Progenitor cell of endocrine pancreas (in vitro differentiated cells): ENCODE results near the gene HNRNPD. TPM values are rescaled to one million over a fixed set of nuclear protein-coding genes. Genes with fewer than 3 reads are reported as not detected.

ENCODE experiments used
- DNase-seq: peaks from one replicate; pipeline ENCODE4 v3.0.0; 2021; ENCODE audit warnings: low spot score; ENCODE audit not compliant: unreplicated experiment
- H3K27ac Mint-ChIP-seq: 2 replicates; pipeline ENCODE4 v1.8.0; 2021; ENCODE audit warnings: mild to moderate bottlenecking, moderate library complexity, mixed read lengths
- H3K27me3 Mint-ChIP-seq: 2 replicates; pipeline ENCODE4 v1.8.0; 2021; ENCODE audit warnings: mixed read lengths
- H3K36me3 Mint-ChIP-seq: 2 replicates; pipeline ENCODE4 v1.8.0; 2022; ENCODE audit warnings: mixed read lengths; ENCODE audit not compliant: insufficient read depth
- H3K4me1 Mint-ChIP-seq: 2 replicates; pipeline ENCODE4 v1.8.0; 2021; ENCODE audit warnings: low read depth, mixed read lengths
- H3K4me3 Mint-ChIP-seq: 2 replicates; pipeline ENCODE4 v1.8.0; 2021; ENCODE audit warnings: low read depth, mild to moderate bottlenecking, moderate library complexity, mixed read lengths
- H3K9me3 Mint-ChIP-seq: 2 replicates; pipeline ENCODE4 v1.8.0; 2021; ENCODE audit warnings: low read depth, mixed read lengths
- total RNA-seq: library from RNA; stranded (reverse); gene quantifications from 2 replicates; pipeline ENCODE4 v1.2.1, GENCODE V29; 2021
- TF ChIP-seq, protein P1 (sequence below): fragments of 200-600 bp; sonication (generic); IDR thresholded peaks from one replicate; pipeline ENCODE4 v1.5.0; 2021; ENCODE audit warnings: antibody characterized with exemption, mild to moderate bottlenecking; ENCODE audit not compliant: unreplicated experiment

Gene HNRNPD
- total RNA-seq, 1 donor from 2014 or later = 400 TPM

DNA sequence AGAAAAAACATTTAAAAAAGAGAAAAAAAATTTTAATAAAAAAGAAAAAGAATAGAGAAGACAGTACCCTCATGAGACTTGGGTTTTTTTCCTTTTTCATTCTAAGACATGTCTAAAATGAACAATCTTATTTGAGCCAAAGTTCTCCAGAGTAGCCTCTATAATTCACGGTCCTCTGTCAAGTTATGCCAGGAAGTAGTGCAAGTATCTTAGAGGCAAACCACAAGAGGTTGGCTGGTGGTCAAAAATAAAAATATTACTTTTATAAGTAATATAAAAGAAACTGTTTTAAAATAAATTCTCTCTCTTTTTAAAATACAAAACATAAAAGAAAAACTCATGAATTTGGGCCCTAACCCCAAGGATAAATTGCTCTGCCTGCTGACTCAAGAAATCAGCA, 29.9 kb upstream of the HNRNPD start:
- Mint-ChIP-seq H3K4me3 (no peak overlapping the region), H3K36me3 (no peaks in the 10 kb centered on the region), H3K27ac (no peak overlapping the region), H3K27me3 (no peaks in the 10 kb centered on the region), H3K4me1 (no peaks in the 10 kb centered on the region), H3K9me3 (no peaks in the 10 kb centered on the region)
- DNase-seq = no peak
- TF ChIP-seq, protein P1, sequence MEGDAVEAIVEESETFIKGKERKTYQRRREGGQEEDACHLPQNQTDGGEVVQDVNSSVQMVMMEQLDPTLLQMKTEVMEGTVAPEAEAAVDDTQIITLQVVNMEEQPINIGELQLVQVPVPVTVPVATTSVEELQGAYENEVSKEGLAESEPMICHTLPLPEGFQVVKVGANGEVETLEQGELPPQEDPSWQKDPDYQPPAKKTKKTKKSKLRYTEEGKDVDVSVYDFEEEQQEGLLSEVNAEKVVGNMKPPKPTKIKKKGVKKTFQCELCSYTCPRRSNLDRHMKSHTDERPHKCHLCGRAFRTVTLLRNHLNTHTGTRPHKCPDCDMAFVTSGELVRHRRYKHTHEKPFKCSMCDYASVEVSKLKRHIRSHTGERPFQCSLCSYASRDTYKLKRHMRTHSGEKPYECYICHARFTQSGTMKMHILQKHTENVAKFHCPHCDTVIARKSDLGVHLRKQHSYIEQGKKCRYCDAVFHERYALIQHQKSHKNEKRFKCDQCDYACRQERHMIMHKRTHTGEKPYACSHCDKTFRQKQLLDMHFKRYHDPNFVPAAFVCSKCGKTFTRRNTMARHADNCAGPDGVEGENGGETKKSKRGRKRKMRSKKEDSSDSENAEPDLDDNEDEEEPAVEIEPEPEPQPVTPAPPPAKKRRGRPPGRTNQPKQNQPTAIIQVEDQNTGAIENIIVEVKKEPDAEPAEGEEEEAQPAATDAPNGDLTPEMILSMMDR = no peak

DNA sequence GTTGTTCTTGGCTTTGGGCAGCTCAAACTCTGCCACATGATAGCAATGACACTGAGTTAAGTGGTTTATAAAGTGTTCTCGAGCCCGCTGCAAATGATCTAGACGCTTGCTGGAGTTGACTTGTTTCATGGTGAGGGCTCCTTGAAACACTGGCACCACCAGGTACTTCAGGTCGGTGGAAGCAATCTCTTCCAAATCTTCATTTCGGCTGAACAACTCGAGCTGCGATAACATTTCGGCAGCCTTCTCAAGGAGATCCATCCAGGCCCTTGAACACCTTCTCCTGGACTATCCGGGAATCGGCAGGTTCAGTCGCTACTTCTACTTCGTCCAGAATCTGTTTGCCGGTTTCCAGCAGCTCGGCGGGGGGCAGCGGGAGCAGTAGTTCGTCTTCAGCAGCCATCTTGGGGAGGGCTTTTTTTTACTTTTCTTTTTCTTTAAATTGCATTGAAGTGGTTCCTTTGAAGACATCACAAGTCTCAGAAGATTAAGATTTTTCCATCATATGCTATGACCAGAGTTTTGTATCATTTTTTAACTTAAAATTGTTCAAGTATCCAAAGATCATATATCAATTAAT, 28.5 kb upstream of the HNRNPD start:
- H3K27ac Mint-ChIP-seq = no peak overlapping the region

DNA sequence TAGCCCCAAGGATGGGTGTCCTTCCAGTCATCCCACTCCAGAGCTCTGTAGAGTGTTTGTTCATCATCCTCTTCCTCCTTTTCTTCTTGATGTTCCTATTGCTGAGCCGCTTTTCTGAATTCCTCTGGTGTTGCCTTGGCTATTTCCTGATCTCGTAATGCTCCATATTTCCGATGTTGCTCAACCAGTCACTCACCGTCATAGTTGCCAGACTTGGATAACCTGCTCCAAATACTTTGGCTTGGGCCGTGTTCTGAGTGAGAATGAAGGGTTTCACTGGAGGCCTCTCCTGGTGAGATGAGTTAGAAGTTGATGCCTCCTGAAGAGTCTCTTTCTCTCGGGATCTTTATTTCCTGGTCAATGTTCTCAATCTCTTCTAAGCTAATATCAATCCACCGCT, 27.8 kb upstream of the HNRNPD start:
- TF ChIP-seq, protein P1 = no peak
- H3K36me3 Mint-ChIP-seq = no peaks in the 10 kb centered on the region
- no peaks in the 10 kb centered on the region for H3K27me3 Mint-ChIP-seq
- no peak for DNase-seq
- no peak overlapping the region for H3K4me3 Mint-ChIP-seq
- H3K27ac Mint-ChIP-seq = no peak overlapping the region
- no peaks in the 10 kb centered on the region for H3K9me3 Mint-ChIP-seq
- H3K4me1 Mint-ChIP-seq = no peaks in the 10 kb centered on the region

More for the DNA sequence above, 28.5 kb upstream of the HNRNPD start:
- Mint-ChIP-seq H3K36me3 (no peaks in the 10 kb centered on the region), H3K27me3 (no peaks in the 10 kb centered on the region), H3K4me1 (no peaks in the 10 kb centered on the region), H3K4me3 (no peak overlapping the region), H3K9me3 (no peaks in the 10 kb centered on the region)
- TF ChIP-seq, protein P1 = no peak
- DNase-seq = no peak

- TF ChIP-seq, protein P1 = no peak
- Mint-ChIP-seq H3K4me3 (no peak overlapping the region), H3K4me1 (no peaks in the 10 kb centered on the region), H3K36me3 (no peaks in the 10 kb centered on the region), H3K27me3 (no peaks in the 10 kb centered on the region), H3K27ac (no peak overlapping the region), H3K9me3 (no peaks in the 10 kb centered on the region)
- DNase-seq = no peak
These were observed 24.5 kb upstream of the HNRNPD start for GRCh38 chr4:82398263-82398662.

DNA sequence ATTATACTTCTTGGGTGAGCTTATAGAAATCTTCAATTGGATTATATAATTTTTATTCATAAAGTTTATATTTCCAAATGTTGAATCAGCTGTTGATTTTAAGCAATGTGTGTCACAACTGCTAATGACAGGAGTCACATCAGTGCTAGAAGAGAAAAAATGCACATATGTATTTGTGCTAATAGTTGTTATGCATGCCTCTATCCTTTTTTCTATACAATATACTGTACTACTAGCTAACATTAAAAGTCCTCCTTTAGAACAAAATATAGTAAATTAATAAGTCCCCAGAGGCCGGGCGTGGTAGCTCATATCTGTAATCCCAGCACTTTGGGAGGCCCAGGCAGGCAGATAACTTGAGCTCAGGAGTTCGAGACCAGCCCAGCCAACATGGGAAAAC, 23.7 kb upstream of the HNRNPD start:
- Mint-ChIP-seq H3K9me3 (no peaks in the 10 kb centered on the region), H3K4me1 (peaks cover 1% of the 10 kb centered on the region), H3K27ac (no peak overlapping the region), H3K36me3 (no peaks in the 10 kb centered on the region), H3K27me3 (no peaks in the 10 kb centered on the region), H3K4me3 (no peak overlapping the region)
- TF ChIP-seq, protein P1 = no peak
- DNase-seq = no peak
